WTC11 (cell line): Measurements from ENCODE around the gene DYSF. TPM values are rescaled to one million over a fixed set of nuclear protein-coding genes. Genes with fewer than 3 reads are reported as not detected.
A peak's percentile ranks its signal among the peaks of the same experiment; 100 is the strongest.

Source experiments
- ATAC-seq: fragments of 200-7000 bp; cut with Tn5 transposase; 2 replicates; pipeline ENCODE4 v1.10.0; 2021; ENCODE audit warnings: mild to moderate bottlenecking, moderate library complexity
- CTCF ChIA-PET: fragments of 300-600 bp; sonication (Branson Sonifier 250); formaldehyde crosslinking; loops from one replicate; lab custom pipeline; 2021; ENCODE audit warnings: antibody characterized with exemption; lab: Charles Lee
- POLR2A ChIA-PET: fragments of 350-600 bp; sonication (Branson Sonifier 250); formaldehyde crosslinking; loops from one replicate; lab custom pipeline; 2021; ENCODE audit warnings: antibody characterized with exemption; lab: Charles Lee
- DNase-seq: peaks from one replicate; pipeline ENCODE4 v3.0.0; 2021; ENCODE audit warnings: low spot score
- H3K27ac Mint-ChIP-seq: 2 replicates; pipeline ENCODE4 v1.8.0; 2021; ENCODE audit warnings: mixed read lengths
- H3K27me3 Mint-ChIP-seq: 2 replicates; pipeline ENCODE4 v1.8.0; 2021; ENCODE audit warnings: low read depth, mild to moderate bottlenecking, moderate library complexity, mixed read lengths
- H3K36me3 Mint-ChIP-seq: 2 replicates; pipeline ENCODE4 v1.8.0; 2021; ENCODE audit warnings: mixed read lengths
- H3K4me1 Mint-ChIP-seq: 2 replicates; pipeline ENCODE4 v1.8.0; 2022; ENCODE audit warnings: mixed read lengths
- H3K4me3 Mint-ChIP-seq: 2 replicates; pipeline ENCODE4 v1.8.0; 2021; ENCODE audit warnings: mild to moderate bottlenecking, moderate library complexity, mixed read lengths
- H3K9me3 Mint-ChIP-seq: 2 replicates; pipeline ENCODE4 v1.8.0; 2021; ENCODE audit warnings: mixed read lengths
- CBFB ChIP-seq: sonication (generic); formaldehyde crosslinking; IDR thresholded peaks from 2 replicates; pipeline ENCODE4 v1.8.1; 2022; ENCODE audit warnings: mild to moderate bottlenecking, low read depth, missing genetic modification reagents
- FOXK1 ChIP-seq: sonication (generic); formaldehyde crosslinking; IDR thresholded peaks from 2 replicates; pipeline ENCODE4 v1.8.0; 2022; ENCODE audit warnings: mild to moderate bottlenecking, moderate library complexity, missing genetic modification reagents
- FOXP1 ChIP-seq: sonication (generic); formaldehyde crosslinking; IDR thresholded peaks from 2 replicates; pipeline ENCODE4 v1.8.0; 2022; ENCODE audit warnings: missing genetic modification reagents, mild to moderate bottlenecking, moderate library complexity, borderline replicate concordance
- GRHL2 ChIP-seq: fragments of 250-450 bp; sonication (Bioruptor Pico); IDR thresholded peaks from 2 replicates; pipeline ENCODE4 v1.8.0; 2022; ENCODE audit warnings: mild to moderate bottlenecking, moderate library complexity; ENCODE audit not compliant: insufficient replicate concordance, severe bottlenecking
- GTF2I ChIP-seq: fragments of 250-450 bp; sonication (Bioruptor Pico); conservative IDR thresholded peaks from 2 replicates; pipeline ENCODE4 v1.4.0; 2021; ENCODE audit warnings: mild to moderate bottlenecking
- JAZF1 ChIP-seq: fragments of 250-450 bp; sonication (Bioruptor Pico); IDR thresholded peaks from 2 replicates; pipeline ENCODE4 v1.9.0; 2021; ENCODE audit warnings: moderate library complexity, mild to moderate bottlenecking, inconsistent platforms
- JUN ChIP-seq: sonication (generic); formaldehyde crosslinking; IDR thresholded peaks from 2 replicates; pipeline ENCODE4 v1.8.0; 2023; ENCODE audit warnings: mild to moderate bottlenecking, missing genetic modification reagents
- KAT7 ChIP-seq: sonication (generic); formaldehyde crosslinking; IDR thresholded peaks from 2 replicates; pipeline ENCODE4 v1.8.1; 2023; ENCODE audit warnings: missing genetic modification reagents, mild to moderate bottlenecking, borderline replicate concordance
- MXD4 ChIP-seq: fragments of 250-450 bp; sonication (Bioruptor Pico); IDR thresholded peaks from 2 replicates; pipeline ENCODE4 v1.8.0; 2021; ENCODE audit warnings: mild to moderate bottlenecking, moderate library complexity, borderline replicate concordance
- MYBL2 ChIP-seq: sonication (generic); formaldehyde crosslinking; IDR thresholded peaks from 2 replicates; pipeline ENCODE4 v1.8.1; 2023; ENCODE audit warnings: mild to moderate bottlenecking, moderate library complexity, missing genetic modification reagents
- TCF7 ChIP-seq: sonication (generic); formaldehyde crosslinking; IDR thresholded peaks from 2 replicates; pipeline ENCODE4 v1.8.0; 2022; ENCODE audit warnings: mild to moderate bottlenecking, low read depth, missing genetic modification reagents, moderate library complexity
- TP53 ChIP-seq: sonication (generic); formaldehyde crosslinking; IDR thresholded peaks from 2 replicates; pipeline ENCODE4 v1.8.1; 2023; ENCODE audit warnings: mild to moderate bottlenecking, missing genetic modification reagents
- ZBTB21 ChIP-seq: sonication (generic); formaldehyde crosslinking; IDR thresholded peaks from 2 replicates; pipeline ENCODE4 v1.8.1; 2023; ENCODE audit warnings: mild to moderate bottlenecking, missing genetic modification reagents, borderline replicate concordance
- ZNF317 ChIP-seq: sonication (generic); formaldehyde crosslinking; IDR thresholded peaks from 2 replicates; pipeline ENCODE4 v1.8.1; 2023; ENCODE audit warnings: low read depth, mild to moderate bottlenecking, moderate library complexity, missing genetic modification reagents, borderline replicate concordance
- ZNF423 ChIP-seq: fragments of 250-450 bp; sonication (Bioruptor Pico); IDR thresholded peaks from 2 replicates; pipeline ENCODE4 v2.1.2; 2022; ENCODE audit warnings: mild to moderate bottlenecking, moderate library complexity
- ZNF671 ChIP-seq: fragments of 250-450 bp; sonication (Bioruptor Pico); IDR thresholded peaks from 2 replicates; pipeline ENCODE4 v1.8.0; 2021; ENCODE audit warnings: mild to moderate bottlenecking
- total RNA-seq: library from RNA; stranded (reverse); gene quantifications from 3 replicates; pipeline ENCODE4 v1.2.3, GENCODE V29; 2021
- TF ChIP-seq, protein P1 (sequence below): fragments of 250-450 bp; sonication (Bioruptor Pico); IDR thresholded peaks from 2 replicates; pipeline ENCODE4 v1.8.0; 2021; ENCODE audit warnings: mild to moderate bottlenecking
- TF ChIP-seq, protein P2 (sequence below): sonication (generic); formaldehyde crosslinking; IDR thresholded peaks from 2 replicates; pipeline ENCODE4 v1.8.0; 2022; ENCODE audit warnings: mild to moderate bottlenecking, missing genetic modification reagents
- TF ChIP-seq, protein P3 (sequence below): fragments of 250-450 bp; sonication (Bioruptor Pico); IDR thresholded peaks from 2 replicates; pipeline ENCODE4 v1.9.0; 2021; ENCODE audit warnings: mild to moderate bottlenecking, borderline replicate concordance
- TF ChIP-seq, protein P4 (sequence below): sonication (generic); formaldehyde crosslinking; IDR thresholded peaks from 2 replicates; pipeline ENCODE4 v1.8.1; 2023; ENCODE audit warnings: mild to moderate bottlenecking, missing genetic modification reagents
- TF ChIP-seq, protein P5 (sequence below): fragments of 200-600 bp; IDR thresholded peaks from 2 replicates; pipeline ENCODE4 v1.8.0; 2022; ENCODE audit warnings: antibody characterized with exemption
- TF ChIP-seq, protein P6 (sequence below): sonication (generic); formaldehyde crosslinking; IDR thresholded peaks from 2 replicates; pipeline ENCODE4 v1.8.1; 2023; ENCODE audit warnings: mild to moderate bottlenecking, missing genetic modification reagents

Gene DYSF
- total RNA-seq, 1 experiment from 2014 or later = 14.8 TPM

DNA sequence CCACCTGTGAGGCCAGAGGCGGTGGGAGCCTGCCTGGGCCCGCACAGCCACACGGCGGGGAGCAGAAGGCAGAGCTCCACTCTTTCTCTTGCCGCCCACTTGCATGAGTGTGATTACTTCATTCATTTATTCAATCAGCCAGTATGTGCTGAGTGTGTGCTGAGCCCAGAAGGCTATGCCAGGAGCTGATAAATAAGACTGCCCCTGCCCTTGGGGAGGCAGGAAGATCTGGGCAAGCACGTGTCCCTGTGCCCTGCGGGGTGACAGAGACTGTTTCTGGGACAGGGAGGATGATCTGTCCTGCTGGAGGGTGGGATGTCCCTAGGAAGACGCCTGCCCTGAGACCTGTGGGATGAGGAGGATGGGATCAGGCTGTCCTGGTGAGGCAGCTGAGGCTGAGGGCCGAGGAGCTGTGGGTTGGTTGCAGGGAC, 250.8 kb downstream of the DYSF start:
- no peak for ATAC-seq
- ChIA-PET CTCF (interaction anchor here (0.8 to 1.4 kb wide), 3 partner anchors 13 to 155 kb away, joined by 3 to 4 read pairs (median 4); no protein-coding TSS in a partner anchor), POLR2A (no interaction called here)

DNA sequence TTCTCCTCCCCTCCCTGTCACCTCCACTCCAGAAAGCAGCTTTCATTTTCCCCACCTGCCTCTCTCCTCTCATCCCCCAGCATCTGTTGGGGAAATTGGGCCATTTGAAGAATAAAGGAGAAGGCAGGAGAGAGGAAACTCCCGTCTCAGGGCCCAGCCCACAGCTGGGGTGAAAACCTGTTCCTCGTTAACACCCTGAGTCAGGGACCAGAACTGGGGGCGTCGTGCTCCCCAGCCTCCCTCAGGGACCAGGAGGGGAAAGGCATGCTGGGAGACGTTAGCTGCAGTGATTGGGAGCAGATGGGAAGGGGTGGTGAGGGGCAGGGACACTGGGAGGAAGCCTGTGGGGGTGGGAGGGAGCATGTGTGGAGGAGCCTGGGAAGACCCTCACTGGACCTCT, 251.3 kb downstream of the DYSF start:
- no peak for ATAC-seq
- H3K9me3 Mint-ChIP-seq = no peaks in the 10 kb centered on the region
- no peak overlapping the region for H3K4me3 Mint-ChIP-seq
- H3K4me1 Mint-ChIP-seq = no peaks in the 10 kb centered on the region
- TF ChIP-seq, protein P1, sequence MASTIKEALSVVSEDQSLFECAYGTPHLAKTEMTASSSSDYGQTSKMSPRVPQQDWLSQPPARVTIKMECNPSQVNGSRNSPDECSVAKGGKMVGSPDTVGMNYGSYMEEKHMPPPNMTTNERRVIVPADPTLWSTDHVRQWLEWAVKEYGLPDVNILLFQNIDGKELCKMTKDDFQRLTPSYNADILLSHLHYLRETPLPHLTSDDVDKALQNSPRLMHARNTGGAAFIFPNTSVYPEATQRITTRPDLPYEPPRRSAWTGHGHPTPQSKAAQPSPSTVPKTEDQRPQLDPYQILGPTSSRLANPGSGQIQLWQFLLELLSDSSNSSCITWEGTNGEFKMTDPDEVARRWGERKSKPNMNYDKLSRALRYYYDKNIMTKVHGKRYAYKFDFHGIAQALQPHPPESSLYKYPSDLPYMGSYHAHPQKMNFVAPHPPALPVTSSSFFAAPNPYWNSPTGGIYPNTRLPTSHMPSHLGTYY (CRISPR knock-in tag) = no peak
- TF ChIP-seq, protein P2, sequence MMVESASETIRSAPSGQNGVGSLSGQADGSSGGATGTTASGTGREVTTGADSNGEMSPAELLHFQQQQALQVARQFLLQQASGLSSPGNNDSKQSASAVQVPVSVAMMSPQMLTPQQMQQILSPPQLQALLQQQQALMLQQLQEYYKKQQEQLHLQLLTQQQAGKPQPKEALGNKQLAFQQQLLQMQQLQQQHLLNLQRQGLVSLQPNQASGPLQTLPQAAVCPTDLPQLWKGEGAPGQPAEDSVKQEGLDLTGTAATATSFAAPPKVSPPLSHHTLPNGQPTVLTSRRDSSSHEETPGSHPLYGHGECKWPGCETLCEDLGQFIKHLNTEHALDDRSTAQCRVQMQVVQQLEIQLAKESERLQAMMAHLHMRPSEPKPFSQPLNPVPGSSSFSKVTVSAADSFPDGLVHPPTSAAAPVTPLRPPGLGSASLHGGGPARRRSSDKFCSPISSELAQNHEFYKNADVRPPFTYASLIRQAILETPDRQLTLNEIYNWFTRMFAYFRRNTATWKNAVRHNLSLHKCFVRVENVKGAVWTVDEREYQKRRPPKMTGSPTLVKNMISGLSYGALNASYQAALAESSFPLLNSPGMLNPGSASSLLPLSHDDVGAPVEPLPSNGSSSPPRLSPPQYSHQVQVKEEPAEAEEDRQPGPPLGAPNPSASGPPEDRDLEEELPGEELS = no peak
- TF ChIP-seq ZNF423 (CRISPR knock-in tag) (no peak), KAT7 (CRISPR knock-in tag) (no peak), TCF7 (no peak), ZNF317 (CRISPR knock-in tag) (no peak), FOXK1 (CRISPR knock-in tag) (no peak), ZBTB21 (CRISPR knock-in tag) (no peak), FOXP1 (no peak), ZNF671 (no peak), JAZF1 (CRISPR knock-in tag) (no peak), MYBL2 (CRISPR knock-in tag) (no peak), TP53 (CRISPR knock-in tag) (no peak), JUN (CRISPR knock-in tag) (no peak), CBFB (no peak), GRHL2 (CRISPR knock-in tag) (no peak)
- TF ChIP-seq, protein P3, sequence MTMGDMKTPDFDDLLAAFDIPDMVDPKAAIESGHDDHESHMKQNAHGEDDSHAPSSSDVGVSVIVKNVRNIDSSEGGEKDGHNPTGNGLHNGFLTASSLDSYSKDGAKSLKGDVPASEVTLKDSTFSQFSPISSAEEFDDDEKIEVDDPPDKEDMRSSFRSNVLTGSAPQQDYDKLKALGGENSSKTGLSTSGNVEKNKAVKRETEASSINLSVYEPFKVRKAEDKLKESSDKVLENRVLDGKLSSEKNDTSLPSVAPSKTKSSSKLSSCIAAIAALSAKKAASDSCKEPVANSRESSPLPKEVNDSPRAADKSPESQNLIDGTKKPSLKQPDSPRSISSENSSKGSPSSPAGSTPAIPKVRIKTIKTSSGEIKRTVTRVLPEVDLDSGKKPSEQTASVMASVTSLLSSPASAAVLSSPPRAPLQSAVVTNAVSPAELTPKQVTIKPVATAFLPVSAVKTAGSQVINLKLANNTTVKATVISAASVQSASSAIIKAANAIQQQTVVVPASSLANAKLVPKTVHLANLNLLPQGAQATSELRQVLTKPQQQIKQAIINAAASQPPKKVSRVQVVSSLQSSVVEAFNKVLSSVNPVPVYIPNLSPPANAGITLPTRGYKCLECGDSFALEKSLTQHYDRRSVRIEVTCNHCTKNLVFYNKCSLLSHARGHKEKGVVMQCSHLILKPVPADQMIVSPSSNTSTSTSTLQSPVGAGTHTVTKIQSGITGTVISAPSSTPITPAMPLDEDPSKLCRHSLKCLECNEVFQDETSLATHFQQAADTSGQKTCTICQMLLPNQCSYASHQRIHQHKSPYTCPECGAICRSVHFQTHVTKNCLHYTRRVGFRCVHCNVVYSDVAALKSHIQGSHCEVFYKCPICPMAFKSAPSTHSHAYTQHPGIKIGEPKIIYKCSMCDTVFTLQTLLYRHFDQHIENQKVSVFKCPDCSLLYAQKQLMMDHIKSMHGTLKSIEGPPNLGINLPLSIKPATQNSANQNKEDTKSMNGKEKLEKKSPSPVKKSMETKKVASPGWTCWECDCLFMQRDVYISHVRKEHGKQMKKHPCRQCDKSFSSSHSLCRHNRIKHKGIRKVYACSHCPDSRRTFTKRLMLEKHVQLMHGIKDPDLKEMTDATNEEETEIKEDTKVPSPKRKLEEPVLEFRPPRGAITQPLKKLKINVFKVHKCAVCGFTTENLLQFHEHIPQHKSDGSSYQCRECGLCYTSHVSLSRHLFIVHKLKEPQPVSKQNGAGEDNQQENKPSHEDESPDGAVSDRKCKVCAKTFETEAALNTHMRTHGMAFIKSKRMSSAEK (CRISPR knock-in tag) = no peak
- TF ChIP-seq, protein P4, sequence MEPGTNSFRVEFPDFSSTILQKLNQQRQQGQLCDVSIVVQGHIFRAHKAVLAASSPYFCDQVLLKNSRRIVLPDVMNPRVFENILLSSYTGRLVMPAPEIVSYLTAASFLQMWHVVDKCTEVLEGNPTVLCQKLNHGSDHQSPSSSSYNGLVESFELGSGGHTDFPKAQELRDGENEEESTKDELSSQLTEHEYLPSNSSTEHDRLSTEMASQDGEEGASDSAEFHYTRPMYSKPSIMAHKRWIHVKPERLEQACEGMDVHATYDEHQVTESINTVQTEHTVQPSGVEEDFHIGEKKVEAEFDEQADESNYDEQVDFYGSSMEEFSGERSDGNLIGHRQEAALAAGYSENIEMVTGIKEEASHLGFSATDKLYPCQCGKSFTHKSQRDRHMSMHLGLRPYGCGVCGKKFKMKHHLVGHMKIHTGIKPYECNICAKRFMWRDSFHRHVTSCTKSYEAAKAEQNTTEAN = no peak
- TF ChIP-seq, protein P5, sequence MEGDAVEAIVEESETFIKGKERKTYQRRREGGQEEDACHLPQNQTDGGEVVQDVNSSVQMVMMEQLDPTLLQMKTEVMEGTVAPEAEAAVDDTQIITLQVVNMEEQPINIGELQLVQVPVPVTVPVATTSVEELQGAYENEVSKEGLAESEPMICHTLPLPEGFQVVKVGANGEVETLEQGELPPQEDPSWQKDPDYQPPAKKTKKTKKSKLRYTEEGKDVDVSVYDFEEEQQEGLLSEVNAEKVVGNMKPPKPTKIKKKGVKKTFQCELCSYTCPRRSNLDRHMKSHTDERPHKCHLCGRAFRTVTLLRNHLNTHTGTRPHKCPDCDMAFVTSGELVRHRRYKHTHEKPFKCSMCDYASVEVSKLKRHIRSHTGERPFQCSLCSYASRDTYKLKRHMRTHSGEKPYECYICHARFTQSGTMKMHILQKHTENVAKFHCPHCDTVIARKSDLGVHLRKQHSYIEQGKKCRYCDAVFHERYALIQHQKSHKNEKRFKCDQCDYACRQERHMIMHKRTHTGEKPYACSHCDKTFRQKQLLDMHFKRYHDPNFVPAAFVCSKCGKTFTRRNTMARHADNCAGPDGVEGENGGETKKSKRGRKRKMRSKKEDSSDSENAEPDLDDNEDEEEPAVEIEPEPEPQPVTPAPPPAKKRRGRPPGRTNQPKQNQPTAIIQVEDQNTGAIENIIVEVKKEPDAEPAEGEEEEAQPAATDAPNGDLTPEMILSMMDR = no peak
- TF ChIP-seq, protein P6, sequence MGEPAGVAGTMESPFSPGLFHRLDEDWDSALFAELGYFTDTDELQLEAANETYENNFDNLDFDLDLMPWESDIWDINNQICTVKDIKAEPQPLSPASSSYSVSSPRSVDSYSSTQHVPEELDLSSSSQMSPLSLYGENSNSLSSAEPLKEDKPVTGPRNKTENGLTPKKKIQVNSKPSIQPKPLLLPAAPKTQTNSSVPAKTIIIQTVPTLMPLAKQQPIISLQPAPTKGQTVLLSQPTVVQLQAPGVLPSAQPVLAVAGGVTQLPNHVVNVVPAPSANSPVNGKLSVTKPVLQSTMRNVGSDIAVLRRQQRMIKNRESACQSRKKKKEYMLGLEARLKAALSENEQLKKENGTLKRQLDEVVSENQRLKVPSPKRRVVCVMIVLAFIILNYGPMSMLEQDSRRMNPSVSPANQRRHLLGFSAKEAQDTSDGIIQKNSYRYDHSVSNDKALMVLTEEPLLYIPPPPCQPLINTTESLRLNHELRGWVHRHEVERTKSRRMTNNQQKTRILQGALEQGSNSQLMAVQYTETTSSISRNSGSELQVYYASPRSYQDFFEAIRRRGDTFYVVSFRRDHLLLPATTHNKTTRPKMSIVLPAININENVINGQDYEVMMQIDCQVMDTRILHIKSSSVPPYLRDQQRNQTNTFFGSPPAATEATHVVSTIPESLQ = no peak
- no peak overlapping the region for H3K27ac Mint-ChIP-seq
- no peaks in the 10 kb centered on the region for H3K27me3 Mint-ChIP-seq
- H3K36me3 Mint-ChIP-seq = no peaks in the 10 kb centered on the region
- no peak for DNase-seq
- ChIA-PET CTCF (interaction anchor here (0.8 to 1.4 kb wide), 3 partner anchors 13 to 156 kb away, joined by 3 to 4 read pairs (median 4); no protein-coding TSS in a partner anchor), POLR2A (no interaction called here)

More for the DNA sequence above, 250.8 kb downstream of the DYSF start:
- H3K36me3 Mint-ChIP-seq = no peaks in the 10 kb centered on the region
- 0 out of 2 replicates have a peak overlapping the region, but pooled peaks have one; percentile 74 for H3K27ac Mint-ChIP-seq
- no peak overlapping the region for H3K4me3 Mint-ChIP-seq
- TF ChIP-seq GTF2I (no peak), MXD4 (CRISPR knock-in tag) (no peak), JUN (CRISPR knock-in tag) (no peak)
- no peaks in the 10 kb centered on the region for H3K9me3 Mint-ChIP-seq
- no peaks in the 10 kb centered on the region for H3K4me1 Mint-ChIP-seq
- DNase-seq = no peak
- no peaks in the 10 kb centered on the region for H3K27me3 Mint-ChIP-seq
